Left lobe of liver (tissue), 2 donors: ENCODE data around the gene TNFAIP3. TPM values are rescaled to one million over a fixed set of nuclear protein-coding genes. Genes with fewer than 3 reads are reported as not detected.

Source experiments
- ATAC-seq: fragments of 200-7000 bp; cut with Tn5 transposase; one replicate; pipeline ENCODE4 v1.9.1; 2020; ENCODE audit warnings: mild to moderate bottlenecking, moderate library complexity
- DNase-seq: peaks from one replicate; pipeline ENCODE4 v3.0.0-alpha.2; 2020; ENCODE audit warnings: low spot score
- total RNA-seq: library from RNA; stranded (reverse); gene quantifications from one replicate; pipeline ENCODE4 v1.2.1, GENCODE V29; 2021
- donor health status: DM: no; HTN: no; CAD: no; lungs with moderate emphysema.
- donor health status: DM: no; HTN: yes; CAD: no.

TNFAIP3 gene
- total RNA-seq, 1 donor from 2014 or later = 8.8 TPM

GRCh38 chr6:137894779-137895385 lies 27.8 kb downstream of the TNFAIP3 start:
- ATAC-seq (no peak), DNase-seq (no peak)

GRCh38 chr6:137896647-137897046 lies 29.6 kb downstream of the TNFAIP3 start:
- DNase-seq (no peak), ATAC-seq (no peak)

GRCh38 chr6:137900815-137901214 lies 33.8 kb downstream of the TNFAIP3 start:
- no peak for DNase-seq
- no peak for ATAC-seq

GRCh38 chr6:137901454-137901853 lies 34.4 kb downstream of the TNFAIP3 start:
- ATAC-seq (peak; percentile 91), DNase-seq (peak; percentile 92)

- no peak for DNase-seq
- ATAC-seq = no peak
These were observed 35.6 kb downstream of the TNFAIP3 start for GRCh38 chr6:137902699-137903098.

- no peak for DNase-seq
- no peak for ATAC-seq
These were observed 36.3 kb downstream of the TNFAIP3 start for GRCh38 chr6:137903274-137903932.

- ATAC-seq (peak; percentile 49), DNase-seq (no peak)
These were observed 37.1 kb downstream of the TNFAIP3 start for GRCh38 chr6:137903933-137904821.

- ATAC-seq (no peak), DNase-seq (no peak)
These were observed 38.0 kb downstream of the TNFAIP3 start for GRCh38 chr6:137904822-137905617.

- no peak for DNase-seq
- no peak for ATAC-seq
These were observed 39.0 kb downstream of the TNFAIP3 start for GRCh38 chr6:137906020-137906472.

- no peak for ATAC-seq
- no peak for DNase-seq
These were observed 40.1 kb downstream of the TNFAIP3 start for GRCh38 chr6:137907170-137907569.

GRCh38 chr6:137909533-137909932 lies 42.5 kb downstream of the TNFAIP3 start:
- no peak for DNase-seq
- ATAC-seq = no peak

- no peak for ATAC-seq
These were observed 43.4 kb downstream of the TNFAIP3 start for GRCh38 chr6:137910424-137910834.

GRCh38 chr6:137910843-137911456 lies 43.9 kb downstream of the TNFAIP3 start:
- no peak for ATAC-seq

More at GRCh38 chr6:137910424-137910834, 43.4 kb downstream of the TNFAIP3 start:
- no peak for DNase-seq

GRCh38 chr6:137911675-137912191 lies 44.7 kb downstream of the TNFAIP3 start:
- DNase-seq = no peak
- no peak for ATAC-seq

More at GRCh38 chr6:137910843-137911456, 43.9 kb downstream of the TNFAIP3 start:
- DNase-seq = no peak

GRCh38 chr6:137912813-137913212 lies 45.8 kb downstream of the TNFAIP3 start:
- ATAC-seq (no peak), DNase-seq (no peak)

GRCh38 chr6:137913434-137913833 lies 46.4 kb downstream of the TNFAIP3 start:
- DNase-seq (no peak), ATAC-seq (no peak)

GRCh38 chr6:137913996-137914529 lies 47.0 kb downstream of the TNFAIP3 start:
- DNase-seq = no peak
- ATAC-seq = no peak

- ATAC-seq = no peak
- DNase-seq = no peak
These were observed 47.6 kb downstream of the TNFAIP3 start for GRCh38 chr6:137914530-137915193.

- DNase-seq (no peak), ATAC-seq (no peak)
These were observed 48.7 kb downstream of the TNFAIP3 start for GRCh38 chr6:137915790-137916189.
